Peyer's patch (tissue), 4 donors: ENCODE results near the gene LRRTM1.

Experiments used
- CTCF ChIP-seq, 6 experiments: fragments of 450-650 bp in 4 of 6; fragments of 200-600 bp in 2 of 6; sonication (generic) in 1 of 6; IDR thresholded peaks; one replicate each; pipeline ENCODE4 v1.5.1; 2017 to 2019; ENCODE audit warnings: antibody characterized with exemption in 6 of 6, mild to moderate bottlenecking in 3 of 6, moderate library complexity in 1 of 6
- POLR2A ChIP-seq, 2 donors: fragments of 450-650 bp; IDR thresholded peaks; one replicate each; pipeline ENCODE4 v1.5.1; 2017; ENCODE audit warnings: antibody characterized with exemption in 2 of 2, mild to moderate bottlenecking in 2 of 2, moderate library complexity in 2 of 2

GRCh38 chr2:80311304-80311703 is 6.8 kb upstream of the LRRTM1 start:
- TF ChIP-seq CTCF (IDR thresholded peaks at IDR 0.05) (no peak), POLR2A (IDR thresholded peaks at IDR 0.05) (no peak)
